Thyroid gland (tissue), 4 donors: ENCODE data around the gene HECW1. TPM values are rescaled to one million over a fixed set of nuclear protein-coding genes. Genes with fewer than 3 reads are reported as not detected.

Experiments
- DNase-seq, 2 donors: peaks; one replicate each; pipeline ENCODE4 v3.0.0-alpha.2; 2019
- H3K27ac ChIP-seq, 3 donors: fragments of 200-600 bp; sonication (generic); 1 replicate in 2 of 3; 2 replicates in 1 of 3; pipeline ENCODE4 v1.5.1; 2016 to 2019; ENCODE audit warnings: mild to moderate bottlenecking in 1 of 3, moderate library complexity in 1 of 3
- H3K27me3 ChIP-seq: fragments of 200-600 bp; sonication (generic); one replicate; pipeline ENCODE4 v1.5.1; 2019
- H3K36me3 ChIP-seq, 2 donors: fragments of 200-600 bp; sonication (generic); one replicate each; pipeline ENCODE4 v1.5.1; 2016 to 2019
- H3K4me1 ChIP-seq, 2 donors: fragments of 200-600 bp; sonication (generic); one replicate each; pipeline ENCODE4 v1.5.1; 2017 to 2019
- H3K4me3 ChIP-seq, 3 donors: fragments of 200-600 bp; sonication (generic); replicated peaks in 1 of 3; 1 replicate in 2 of 3; 2 replicates in 1 of 3; pipeline ENCODE4 v1.5.1; 2016; ENCODE audit warnings: mild to moderate bottlenecking in 1 of 3
- H3K9me3 ChIP-seq: fragments of 200-600 bp; sonication (generic); one replicate; pipeline ENCODE4 v1.5.1; 2017
- POLR2A ChIP-seq, 2 donors: fragments of 450-650 bp; IDR thresholded peaks; one replicate each; pipeline ENCODE4 v1.6.1; 2017; ENCODE audit warnings: antibody characterized with exemption in 2 of 2, mild to moderate bottlenecking in 2 of 2, moderate library complexity in 1 of 2
- WGBS, 2 donors: methylation state at CpG; one replicate each; pipeline ENCODE4 v1.1.5; 2017; 5-methylcytosine and 5-hydroxymethylcytosine counted together
- intact Hi-C: fragments of 100-400 bp; cut with DNase I; formaldehyde crosslinking; loops from one replicate; pipeline ENCODE4 v1.15.1; 2023
- total RNA-seq, 4 donors: library from RNA; depleted of rRNA; stranded (reverse); fragments of >200 nt; gene quantifications; one replicate each; pipeline ENCODE4 v1.2.3, GENCODE V29; 2016
- TF ChIP-seq, protein P1 (sequence below), 6 experiments: fragments of 200-600 bp in 3 of 6; fragments of 450-650 bp in 3 of 6; sonication (generic) in 3 of 6; IDR thresholded peaks; one replicate each; pipeline ENCODE4 v1.5.1; 2016 to 2019; ENCODE audit warnings: antibody characterized with exemption in 6 of 6, mild to moderate bottlenecking in 2 of 6, inconsistent platforms in 1 of 6, moderate library complexity in 1 of 6

Gene HECW1
- total RNA-seq, 4 donors from 2014 or later = 0.67 to 4.7 (median 2.3) TPM

DNA sequence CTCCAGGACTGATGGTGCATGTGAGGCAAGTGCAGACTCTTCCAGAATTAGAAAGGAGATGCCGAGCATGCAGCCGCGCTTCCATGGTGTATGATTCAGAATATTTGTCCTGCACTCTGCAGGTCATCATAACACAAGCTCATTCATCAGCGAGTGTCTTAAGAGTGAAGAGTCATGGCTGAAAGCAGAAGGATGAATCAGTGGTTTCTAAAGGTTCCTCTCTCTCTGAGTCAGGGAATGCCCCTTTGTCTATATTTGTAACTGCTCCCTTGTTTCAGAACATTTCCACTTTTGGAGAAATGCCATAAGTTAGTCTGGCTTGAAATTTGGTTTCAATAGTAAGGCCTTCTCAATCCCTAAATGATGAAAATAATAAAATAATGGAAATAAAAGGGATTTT, 52.3 kb downstream of the HECW1 start:
- H3K4me1 ChIP-seq = peaks cover 0 to 18% of the 10 kb centered on the region in 2 donors
- H3K27ac ChIP-seq = peak overlapping the region in 1 of 3 donors; percentile 29
- no peaks in the 10 kb centered on the region for H3K36me3 ChIP-seq
- DNase-seq = peak; percentile 18 to 37
- H3K27me3 ChIP-seq = no peaks in the 10 kb centered on the region
- TF ChIP-seq POLR2A (IDR thresholded peaks at IDR 0.05) = no peak
- TF ChIP-seq, protein P1, sequence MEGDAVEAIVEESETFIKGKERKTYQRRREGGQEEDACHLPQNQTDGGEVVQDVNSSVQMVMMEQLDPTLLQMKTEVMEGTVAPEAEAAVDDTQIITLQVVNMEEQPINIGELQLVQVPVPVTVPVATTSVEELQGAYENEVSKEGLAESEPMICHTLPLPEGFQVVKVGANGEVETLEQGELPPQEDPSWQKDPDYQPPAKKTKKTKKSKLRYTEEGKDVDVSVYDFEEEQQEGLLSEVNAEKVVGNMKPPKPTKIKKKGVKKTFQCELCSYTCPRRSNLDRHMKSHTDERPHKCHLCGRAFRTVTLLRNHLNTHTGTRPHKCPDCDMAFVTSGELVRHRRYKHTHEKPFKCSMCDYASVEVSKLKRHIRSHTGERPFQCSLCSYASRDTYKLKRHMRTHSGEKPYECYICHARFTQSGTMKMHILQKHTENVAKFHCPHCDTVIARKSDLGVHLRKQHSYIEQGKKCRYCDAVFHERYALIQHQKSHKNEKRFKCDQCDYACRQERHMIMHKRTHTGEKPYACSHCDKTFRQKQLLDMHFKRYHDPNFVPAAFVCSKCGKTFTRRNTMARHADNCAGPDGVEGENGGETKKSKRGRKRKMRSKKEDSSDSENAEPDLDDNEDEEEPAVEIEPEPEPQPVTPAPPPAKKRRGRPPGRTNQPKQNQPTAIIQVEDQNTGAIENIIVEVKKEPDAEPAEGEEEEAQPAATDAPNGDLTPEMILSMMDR (IDR thresholded peaks at IDR 0.05) = no peak
- WGBS, 2 donors = 53 to 56% methylated on average over 4 of the region's 4 CpGs
- no peak overlapping the region for H3K4me3 ChIP-seq
- intact Hi-C loops = no loop called here
- H3K9me3 ChIP-seq = no peaks in the 10 kb centered on the region

DNA sequence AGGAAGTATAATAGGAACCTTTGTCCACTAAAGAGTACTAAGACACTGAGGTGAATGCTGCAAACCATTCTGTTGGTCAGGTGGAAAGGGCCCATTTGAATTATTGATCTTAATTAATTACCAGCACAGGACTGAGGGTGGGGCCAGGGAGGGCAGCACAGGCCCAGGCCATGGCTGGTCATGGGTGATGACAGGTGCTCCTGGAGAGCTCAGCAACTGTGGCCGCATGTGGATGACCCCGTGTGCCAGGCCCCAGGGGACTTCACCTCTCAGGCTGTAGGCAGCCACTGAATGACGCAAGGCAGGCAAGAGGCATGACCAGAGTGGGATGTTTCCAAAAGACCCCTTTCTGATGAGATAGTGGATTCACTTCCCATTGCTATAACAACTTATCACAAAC, 54.2 kb downstream of the HECW1 start:
- intact Hi-C loops = no loop called here
- Histone ChIP-seq H3K27ac (no peak overlapping the region), H3K9me3 (no peaks in the 10 kb centered on the region), H3K4me1 (peaks cover 9 to 35% of the 10 kb centered on the region in 2 donors), H3K36me3 (no peaks in the 10 kb centered on the region), H3K4me3 (no peak overlapping the region), H3K27me3 (no peaks in the 10 kb centered on the region)
- TF ChIP-seq POLR2A (IDR thresholded peaks at IDR 0.05) = no peak
- TF ChIP-seq, protein P1 (IDR thresholded peaks at IDR 0.05) = no peak
- DNase-seq = no peak
- 84 to 95% methylated on average over 3 of the region's 3 CpGs for WGBS, 2 donors

DNA sequence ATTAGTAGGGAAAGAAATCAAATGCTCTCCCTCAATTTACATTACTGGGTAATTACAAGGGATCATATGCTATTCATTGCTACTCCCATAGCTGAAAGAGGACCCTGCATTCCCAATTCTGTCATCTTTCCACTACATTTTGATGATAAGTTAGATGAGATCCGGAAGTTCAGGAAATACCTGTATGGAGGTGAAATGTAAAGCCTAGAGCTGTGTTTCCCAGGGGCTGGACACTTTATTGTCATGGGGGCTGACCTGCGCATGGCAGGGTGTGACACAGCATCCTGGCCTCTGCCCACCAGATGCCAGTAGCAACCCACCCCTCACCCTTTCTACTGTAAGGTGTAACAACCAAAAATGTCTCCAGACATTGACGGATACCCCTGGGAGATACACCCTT, 56.6 kb downstream of the HECW1 start:
- Histone ChIP-seq H3K27ac (no peak overlapping the region), H3K27me3 (no peaks in the 10 kb centered on the region), H3K4me3 (no peak overlapping the region), H3K4me1 (peaks cover 25 to 52% of the 10 kb centered on the region in 2 donors), H3K36me3 (no peaks in the 10 kb centered on the region), H3K9me3 (no peaks in the 10 kb centered on the region)
- intact Hi-C loops = no loop called here
- WGBS, 2 donors = 90 to 91% methylated on average over 3 of the region's 3 CpGs
- no peak for TF ChIP-seq POLR2A (IDR thresholded peaks at IDR 0.05)
- TF ChIP-seq, protein P1 (IDR thresholded peaks at IDR 0.05) = no peak
- DNase-seq = no peak

DNA sequence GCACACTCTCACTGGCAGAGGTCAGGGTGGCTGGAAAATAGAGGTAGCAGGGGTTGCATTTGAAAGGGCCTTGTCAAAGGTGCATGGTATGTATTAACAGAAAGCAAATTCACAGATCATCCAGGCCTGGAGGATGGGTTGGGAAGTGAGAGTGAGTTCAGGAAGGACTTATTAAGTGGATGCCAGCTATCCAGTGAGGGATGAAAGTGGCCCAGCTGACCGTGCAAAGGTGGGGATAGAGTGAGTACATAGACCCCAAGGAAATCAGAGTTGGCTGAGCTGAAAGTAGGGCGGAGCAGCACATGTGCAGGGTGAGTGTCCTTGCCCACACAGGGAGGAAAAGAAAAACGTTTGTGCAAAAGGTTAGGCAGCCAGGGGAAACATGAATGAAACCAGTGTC, 58.1 kb downstream of the HECW1 start:
- no peaks in the 10 kb centered on the region for H3K27me3 ChIP-seq
- 17 to 19% methylated on average over 3 of the region's 3 CpGs for WGBS, 2 donors
- H3K9me3 ChIP-seq = no peaks in the 10 kb centered on the region
- peak; percentile 89 to 90 for DNase-seq
- no peak overlapping the region for H3K4me3 ChIP-seq
- intact Hi-C loops = no loop called here
- H3K36me3 ChIP-seq = no peaks in the 10 kb centered on the region
- peak in 1 of 2 donors; percentile 48 for TF ChIP-seq POLR2A (IDR thresholded peaks at IDR 0.05)
- TF ChIP-seq, protein P1 (IDR thresholded peaks at IDR 0.05) = peak in 1 of 6 experiments; percentile 17
- H3K4me1 ChIP-seq = peaks cover 25 to 44% of the 10 kb centered on the region in 2 donors
- H3K27ac ChIP-seq = peak overlapping the region; percentile 61 to 83 (median 79)

DNA sequence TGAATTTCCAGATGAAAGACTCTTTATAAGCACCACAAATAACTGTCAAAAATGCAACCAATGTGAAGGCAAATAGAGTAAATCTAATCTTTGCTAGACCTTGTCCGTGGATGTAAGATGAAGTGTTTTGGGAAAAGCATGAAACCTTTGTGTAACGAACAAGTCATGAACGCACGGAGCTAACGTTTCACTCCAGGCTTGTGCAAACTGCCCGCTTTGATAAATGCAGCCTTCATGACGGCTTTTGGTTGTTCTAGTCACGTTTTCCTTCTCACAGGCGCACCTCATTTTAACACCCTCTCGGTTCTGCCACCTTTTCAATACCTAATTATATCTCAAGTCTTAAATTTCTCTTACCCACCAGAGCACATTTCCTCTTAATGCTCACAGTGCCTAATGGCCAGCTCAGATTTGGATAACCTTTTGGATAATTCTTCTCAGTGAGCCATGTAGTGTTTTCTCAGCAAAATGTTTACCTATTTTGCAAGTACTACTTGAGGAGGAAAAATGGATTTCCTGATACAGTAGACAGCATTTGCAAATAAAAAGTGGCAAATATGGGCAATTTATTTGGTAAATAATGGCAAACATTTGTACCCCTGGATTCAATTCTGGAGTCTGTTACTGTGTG, 63.2 kb downstream of the HECW1 start:
- TF ChIP-seq, protein P1 (IDR thresholded peaks at IDR 0.05) = no peak
- TF ChIP-seq POLR2A (IDR thresholded peaks at IDR 0.05) = no peak
- Histone ChIP-seq H3K9me3 (no peaks in the 10 kb centered on the region), H3K4me3 (no peak overlapping the region), H3K36me3 (no peaks in the 10 kb centered on the region), H3K27ac (no peak overlapping the region), H3K27me3 (no peaks in the 10 kb centered on the region), H3K4me1 (peaks cover 25 to 36% of the 10 kb centered on the region in 2 donors)
- intact Hi-C loops = no loop called here
- 79 to 89% methylated on average over 10 of the region's 10 CpGs for WGBS, 2 donors
- DNase-seq = no peak
